Endothelial cell of umbilical vein (primary cell): Measurements from ENCODE around the gene ABCD1.

Experiments used
- CTCF ChIP-seq, 2 donors: IDR thresholded peaks; 1 replicate in 1 of 2; 2 replicates in 1 of 2; pipeline ENCODE4 v1.5.1; 2011; ENCODE audit warnings: low read length in 2 of 2, mild to moderate bottlenecking in 2 of 2, moderate library complexity in 2 of 2, control low read depth in 1 of 2, inconsistent platforms in 1 of 2, low read depth in 1 of 2; ENCODE audit not compliant: insufficient read depth in 1 of 2; ENCODE audit errors: extremely low read depth in 1 of 2
- GATA2 ChIP-seq: IDR thresholded peaks from 2 replicates; pipeline ENCODE4 v1.7.0; 2011; ENCODE audit warnings: low read depth, mild to moderate bottlenecking, moderate library complexity, mixed read lengths, low read length; ENCODE audit not compliant: insufficient read length, insufficient read depth

GRCh38 chrX:153733651-153734240 is 9.1 kb downstream of the ABCD1 start:
- TF ChIP-seq CTCF (IDR thresholded peaks at IDR 0.05; ENCODE audit: extremely low read depth in 1 of 2, insufficient read depth in 1 of 2, low read depth in 1 of 2, low read length in 2 of 2) (no peak), GATA2 (no peak)
